ENCODE results near the gene NRIP1.

DNA sequence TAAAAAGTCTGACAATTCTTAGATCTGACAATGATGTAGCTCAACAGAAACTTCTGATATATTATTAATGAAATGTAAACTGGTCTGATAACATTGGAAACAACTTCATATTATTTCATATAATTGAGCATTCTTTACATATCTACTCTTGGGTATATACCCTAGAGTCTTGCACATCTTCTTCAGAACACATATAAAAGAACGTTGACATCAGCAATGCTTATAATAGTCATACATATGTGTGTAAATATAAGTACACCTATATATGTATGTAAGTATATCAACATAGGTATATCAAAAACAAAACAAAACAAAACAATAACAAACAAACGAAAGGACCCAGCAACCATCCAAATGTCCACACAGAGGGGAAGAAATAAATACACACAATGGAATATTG, 38.4 kb downstream of the NRIP1 start:
- TF ChIP-seq EZH2 (IDR thresholded peaks at IDR 0.05; ENCODE audit: borderline replicate concordance, low read depth, low read length): no peak
- TF ChIP-seq KDM4B (IDR thresholded peaks at IDR 0.05; ENCODE audit: borderline replicate concordance in 2 of 2, low read depth in 1 of 2): no peak
- TF ChIP-seq HNRNPL (IDR thresholded peaks at IDR 0.05; ENCODE audit: low read depth, low read length): no peak
- TF ChIP-seq NCOR1 (IDR thresholded peaks at IDR 0.05): no peak
- no peak for TF ChIP-seq NRF1 (conservative IDR thresholded peaks at IDR 0.05 in 1 of 2, IDR thresholded peaks at IDR 0.05 in 1 of 2)
- no peak for TF ChIP-seq GABPB1 (CRISPR knock-in tag; IDR thresholded peaks at IDR 0.05)
- no peak for TF ChIP-seq RAD21 (CRISPR knock-in tag; conservative IDR thresholded peaks at IDR 0.05 in 1 of 2, IDR thresholded peaks at IDR 0.05 in 1 of 2)
- no peak for TF ChIP-seq CHD1 (IDR thresholded peaks at IDR 0.05; ENCODE audit: low read length)

Data from K562 (cell line).